HCT116 (cell line): Measurements from ENCODE around the gene RNF220.

Experiments used
- CTCF ChIP-seq, 3 experiments: fragments of 200-600 bp in 1 of 3; sonication (generic) in 1 of 3; IDR thresholded peaks in 2 of 3; conservative IDR thresholded peaks in 1 of 3; 2 replicates each; pipeline ENCODE4 v1.5.1; 2012 to 2017; ENCODE audit warnings: low read depth in 2 of 3, low read length in 2 of 3, antibody characterized with exemption in 1 of 3, borderline replicate concordance in 1 of 3, control low read depth in 1 of 3, mild to moderate bottlenecking in 1 of 3, mixed read lengths in 1 of 3, mixed run types in 1 of 3, moderate library complexity in 1 of 3; ENCODE audit not compliant: insufficient read depth in 1 of 3
- POLR2A ChIP-seq: IDR thresholded peaks from 2 replicates; pipeline ENCODE4 v1.7.0; 2011; ENCODE audit warnings: borderline replicate concordance; ENCODE audit not compliant: insufficient read depth, insufficient read length; ENCODE audit errors: extremely low read depth
- POLR2AphosphoS5 ChIP-seq: IDR thresholded peaks from 2 replicates; pipeline ENCODE4 v1.6.1; 2011; ENCODE audit warnings: mild to moderate bottlenecking, low read depth, low read length, moderate library complexity
- REST ChIP-seq: IDR thresholded peaks from 2 replicates; pipeline ENCODE4 v1.6.1; 2012; ENCODE audit warnings: low read depth

- TF ChIP-seq CTCF (IDR thresholded peaks at IDR 0.05 in 2 of 3, conservative IDR thresholded peaks at IDR 0.05 in 1 of 3; ENCODE audit: borderline replicate concordance in 1 of 3, insufficient read depth in 1 of 3, low read depth in 2 of 3, low read length in 2 of 3) (no peak), POLR2A (no peak), POLR2AphosphoS5 (no peak), REST (no peak)
These were observed 171.5 kb downstream of the RNF220 start for GRCh38 chr1:44576456-44577150.
